Neural cell (in vitro differentiated cells): ENCODE results near the gene OR7C1.
"Not testable (repeated sequence)": the region's sequence is repeated elsewhere in the genome, so short reads cannot be mapped to it uniquely, and the experiment has no call there.

Experiments
- EZH2 ChIP-seq: fragments of 200-600, 300-800 bp; shearing (Covaris generic), sonication (generic); IDR thresholded peaks from 2 replicates; pipeline ENCODE4 v1.6.1; 2014; ENCODE audit warnings: antibody characterized with exemption, low read length, borderline replicate concordance, mild to moderate bottlenecking; ENCODE audit not compliant: insufficient read depth, poor library complexity, severe bottlenecking
- MXI1 ChIP-seq: fragments of 450-650 bp; conservative IDR thresholded peaks from 2 replicates; pipeline ENCODE4 v1.6.1; 2014; ENCODE audit warnings: antibody characterized with exemption, mild to moderate bottlenecking; ENCODE audit not compliant: poor library complexity, severe bottlenecking
- POLR2AphosphoS5 ChIP-seq: IDR thresholded peaks from 2 replicates; pipeline ENCODE4 v1.6.1; 2012
- REST ChIP-seq: IDR thresholded peaks from 2 replicates; pipeline ENCODE4 v1.6.1; 2012; ENCODE audit warnings: borderline replicate concordance
- SMC3 ChIP-seq: fragments of 450-650 bp; conservative IDR thresholded peaks from 2 replicates; pipeline ENCODE4 v1.6.1; 2014; ENCODE audit warnings: antibody characterized with exemption, mild to moderate bottlenecking, moderate library complexity; ENCODE audit not compliant: poor library complexity
- TAF1 ChIP-seq: IDR thresholded peaks from 2 replicates; pipeline ENCODE4 v1.6.1; 2012; ENCODE audit warnings: low read depth
- TF ChIP-seq, protein P1 (sequence below): fragments of 450-650 bp; IDR thresholded peaks from 2 replicates; pipeline ENCODE4 v1.5.1; 2014; ENCODE audit warnings: antibody characterized with exemption, mild to moderate bottlenecking, moderate library complexity; ENCODE audit not compliant: poor library complexity, severe bottlenecking

- TF ChIP-seq SMC3, EZH2, POLR2AphosphoS5, MXI1, REST, TAF1: not testable (repeated sequence)
- TF ChIP-seq, protein P1, sequence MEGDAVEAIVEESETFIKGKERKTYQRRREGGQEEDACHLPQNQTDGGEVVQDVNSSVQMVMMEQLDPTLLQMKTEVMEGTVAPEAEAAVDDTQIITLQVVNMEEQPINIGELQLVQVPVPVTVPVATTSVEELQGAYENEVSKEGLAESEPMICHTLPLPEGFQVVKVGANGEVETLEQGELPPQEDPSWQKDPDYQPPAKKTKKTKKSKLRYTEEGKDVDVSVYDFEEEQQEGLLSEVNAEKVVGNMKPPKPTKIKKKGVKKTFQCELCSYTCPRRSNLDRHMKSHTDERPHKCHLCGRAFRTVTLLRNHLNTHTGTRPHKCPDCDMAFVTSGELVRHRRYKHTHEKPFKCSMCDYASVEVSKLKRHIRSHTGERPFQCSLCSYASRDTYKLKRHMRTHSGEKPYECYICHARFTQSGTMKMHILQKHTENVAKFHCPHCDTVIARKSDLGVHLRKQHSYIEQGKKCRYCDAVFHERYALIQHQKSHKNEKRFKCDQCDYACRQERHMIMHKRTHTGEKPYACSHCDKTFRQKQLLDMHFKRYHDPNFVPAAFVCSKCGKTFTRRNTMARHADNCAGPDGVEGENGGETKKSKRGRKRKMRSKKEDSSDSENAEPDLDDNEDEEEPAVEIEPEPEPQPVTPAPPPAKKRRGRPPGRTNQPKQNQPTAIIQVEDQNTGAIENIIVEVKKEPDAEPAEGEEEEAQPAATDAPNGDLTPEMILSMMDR = not testable (repeated sequence)
Observed at GRCh38 chr19:14775326-14775725, 59.7 kb downstream of the OR7C1 start.
